ENCODE data around the gene TMEM14B.
"Not testable (repeated sequence)": the region's sequence is repeated elsewhere in the genome, so short reads cannot be mapped to it uniquely, and the experiment has no call there.

TMEM14B gene

DNA sequence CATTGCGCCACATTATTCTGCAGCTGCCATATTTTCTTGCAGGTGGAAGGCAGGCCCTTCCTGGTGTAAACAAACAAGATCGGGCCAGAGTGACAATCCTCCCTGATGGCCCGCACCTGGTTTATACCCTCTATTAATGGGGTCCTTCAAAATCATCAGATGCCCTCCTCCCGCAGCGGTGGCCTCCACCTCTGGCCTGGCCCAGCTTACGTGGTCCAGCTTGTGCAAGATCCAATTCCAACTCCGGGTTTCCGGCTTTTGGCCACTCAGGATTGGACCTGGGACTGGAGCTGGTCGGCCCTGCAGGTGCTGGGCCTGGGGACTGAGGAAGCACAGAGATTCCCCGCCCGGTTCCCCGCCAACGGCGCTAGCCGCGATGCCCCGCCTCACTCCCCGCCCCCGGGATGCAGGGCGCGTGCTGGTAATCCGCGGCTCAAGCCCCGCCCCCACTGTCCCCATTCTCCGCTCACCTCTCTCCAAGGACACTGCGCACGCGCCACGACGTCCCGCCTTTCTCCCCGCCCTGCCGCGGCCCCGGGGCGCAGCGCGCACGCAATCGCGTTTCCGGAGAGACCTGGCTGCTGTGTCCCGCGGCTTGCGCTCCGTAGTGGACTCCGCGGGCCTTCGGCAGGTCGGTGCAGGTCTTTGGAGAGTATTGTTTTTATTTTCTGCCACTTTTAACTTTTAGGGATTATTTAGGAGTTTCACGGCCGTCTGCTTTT is at the start of gene TMEM14B:
TMEM14B (plus strand) TSS at position 555 of the 722 bp plus-strand sequence. CDS start 1,441 bp downstream, outside the sequence.
- Mint-ChIP-seq H3K4me1 (ENCODE audit: low read depth) (peaks cover 34% of the 10 kb centered on the region), H3K36me3 (ENCODE audit: low read depth) (peaks cover 38% of the 10 kb centered on the region), H3K27ac (peak within 1 kb of the TSS; percentile 92), H3K27me3 (no peaks in the 10 kb centered on the region), H3K4me3 (peak within 1 kb of the TSS; percentile 87), H3K9me3 (no peaks in the 10 kb centered on the region)
- intact Hi-C loops (cut with micrococcal nuclease), result loop anchor here (1.0 kb wide), 2 partner anchors 24 to 53 kb away; partner anchors contain the start of genes C6orf52, PAK1IP1 and TMEM14C

- no peaks in the 10 kb centered on the region for H3K4me1 Mint-ChIP-seq (ENCODE audit: low read depth)
- no peaks in the 10 kb centered on the region for H3K27me3 Mint-ChIP-seq
- H3K27ac Mint-ChIP-seq, result no peak overlapping the region
- H3K36me3 Mint-ChIP-seq (ENCODE audit: low read depth), result peaks cover 12% of the 10 kb centered on the region
- peaks cover 16% of the 10 kb centered on the region for H3K9me3 Mint-ChIP-seq
- intact Hi-C loops (cut with micrococcal nuclease), result no loop called here
- H3K4me3 Mint-ChIP-seq, result no peak overlapping the region
Observed at GRCh38 chr6:10713962-10714361, 33.6 kb upstream of the TMEM14B start.

DNA sequence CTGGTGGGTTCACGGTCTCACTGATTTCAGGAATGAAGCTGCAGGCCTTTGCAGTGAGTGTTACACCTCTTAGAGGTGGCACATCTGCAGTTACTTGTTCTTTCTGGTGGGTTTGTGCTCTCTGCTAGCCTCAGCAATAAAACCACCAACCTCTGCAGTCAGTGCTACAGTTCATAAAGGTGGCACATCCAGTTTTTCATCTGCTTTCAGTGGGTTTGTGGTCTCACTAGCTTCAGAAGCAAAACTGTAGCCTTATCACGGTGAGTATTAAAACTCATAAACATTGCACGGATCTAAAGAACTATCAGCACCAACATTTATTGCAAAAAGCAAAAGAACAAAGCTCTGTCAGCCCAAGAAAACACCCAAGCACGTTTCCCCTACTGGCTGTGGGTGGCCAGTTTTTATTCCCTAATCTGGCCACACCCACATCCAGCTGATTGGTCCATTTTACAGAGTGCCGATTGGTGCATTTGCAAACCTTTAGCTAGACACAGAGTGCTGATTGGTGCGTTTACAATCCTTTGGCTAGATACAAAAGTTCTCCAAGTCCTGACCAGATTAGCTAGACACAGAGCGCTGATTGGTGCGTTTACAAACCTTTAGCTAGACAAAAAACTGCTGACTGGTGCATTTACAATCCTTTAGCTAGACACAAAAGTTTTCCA is 28.2 kb upstream of the TMEM14B start:
- Mint-ChIP-seq H3K9me3 (peaks cover 22% of the 10 kb centered on the region), H3K36me3 (ENCODE audit: low read depth) (peaks cover 18% of the 10 kb centered on the region), H3K27me3 (no peaks in the 10 kb centered on the region), H3K4me1 (ENCODE audit: low read depth) (peaks cover 22% of the 10 kb centered on the region), H3K27ac (peak overlapping the region; percentile 86), H3K4me3 (peak overlapping the region; percentile 81)
- intact Hi-C loops (cut with micrococcal nuclease), result no loop called here

DNA sequence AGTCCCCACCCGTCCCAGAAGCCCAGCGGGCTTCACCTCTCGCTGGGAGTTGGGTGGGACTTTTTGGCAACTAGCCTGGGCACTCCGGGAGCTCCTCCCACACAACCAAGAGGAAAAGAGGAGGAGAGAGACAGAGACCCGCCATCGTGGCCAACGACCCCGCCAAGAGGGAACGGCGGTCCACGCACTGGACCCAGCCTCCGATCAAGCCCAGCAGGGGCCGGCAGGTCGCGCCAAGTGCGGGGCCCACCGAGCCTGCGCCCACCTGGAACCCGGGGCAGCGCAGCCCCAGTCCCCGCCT is 27.7 kb upstream of the TMEM14B start:
- peaks cover 22% of the 10 kb centered on the region for H3K9me3 Mint-ChIP-seq
- intact Hi-C loops (cut with micrococcal nuclease), result no loop called here
- H3K4me3 Mint-ChIP-seq, result peak overlapping the region; percentile 81
- peaks cover 20% of the 10 kb centered on the region for H3K36me3 Mint-ChIP-seq (ENCODE audit: low read depth)
- H3K27me3 Mint-ChIP-seq, result no peaks in the 10 kb centered on the region
- peak overlapping the region; percentile 86 for H3K27ac Mint-ChIP-seq
- H3K4me1 Mint-ChIP-seq (ENCODE audit: low read depth), result peaks cover 26% of the 10 kb centered on the region

DNA sequence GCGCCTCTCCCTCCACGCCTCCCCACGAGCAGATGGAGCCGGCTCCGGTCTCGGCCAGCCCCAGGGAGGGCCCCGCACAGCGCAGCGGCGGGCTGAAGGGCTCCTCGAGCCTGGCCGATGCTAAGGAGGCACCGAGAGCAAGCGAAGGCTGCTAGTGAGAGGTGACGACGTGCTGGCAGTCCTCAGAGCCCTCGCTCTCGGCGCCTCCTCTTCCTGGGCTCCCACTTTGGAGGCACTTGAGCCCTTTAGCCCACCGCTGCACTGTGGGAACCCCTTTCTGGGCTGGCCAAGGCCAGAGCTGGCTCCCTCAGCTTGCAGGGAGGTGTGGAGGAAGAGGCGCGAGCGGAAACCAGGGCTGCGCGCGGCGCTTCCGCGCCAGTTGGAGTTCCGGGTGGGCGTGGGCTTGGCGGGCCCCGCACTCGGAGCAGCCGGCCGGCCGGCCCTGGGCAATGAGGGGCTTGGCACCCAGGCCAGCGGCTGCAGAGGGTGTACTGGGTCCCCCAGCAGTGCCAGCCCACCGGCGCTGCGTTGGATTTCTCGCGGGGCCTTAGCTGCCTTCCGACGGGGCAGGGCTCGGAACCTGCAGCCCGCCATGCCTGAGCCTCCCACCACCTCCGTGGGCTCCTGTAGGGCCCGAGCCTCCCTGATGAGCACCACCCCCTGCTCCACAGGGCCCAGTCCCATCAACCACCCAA is 27.2 kb upstream of the TMEM14B start:
- Mint-ChIP-seq H3K9me3 (peaks cover 22% of the 10 kb centered on the region), H3K4me1 (ENCODE audit: low read depth) (peaks cover 30% of the 10 kb centered on the region), H3K4me3 (peak overlapping the region; percentile 81), H3K27me3 (no peaks in the 10 kb centered on the region), H3K27ac (peak overlapping the region; percentile 86), H3K36me3 (ENCODE audit: low read depth) (peaks cover 25% of the 10 kb centered on the region)
- intact Hi-C loops (cut with micrococcal nuclease), result no loop called here

DNA sequence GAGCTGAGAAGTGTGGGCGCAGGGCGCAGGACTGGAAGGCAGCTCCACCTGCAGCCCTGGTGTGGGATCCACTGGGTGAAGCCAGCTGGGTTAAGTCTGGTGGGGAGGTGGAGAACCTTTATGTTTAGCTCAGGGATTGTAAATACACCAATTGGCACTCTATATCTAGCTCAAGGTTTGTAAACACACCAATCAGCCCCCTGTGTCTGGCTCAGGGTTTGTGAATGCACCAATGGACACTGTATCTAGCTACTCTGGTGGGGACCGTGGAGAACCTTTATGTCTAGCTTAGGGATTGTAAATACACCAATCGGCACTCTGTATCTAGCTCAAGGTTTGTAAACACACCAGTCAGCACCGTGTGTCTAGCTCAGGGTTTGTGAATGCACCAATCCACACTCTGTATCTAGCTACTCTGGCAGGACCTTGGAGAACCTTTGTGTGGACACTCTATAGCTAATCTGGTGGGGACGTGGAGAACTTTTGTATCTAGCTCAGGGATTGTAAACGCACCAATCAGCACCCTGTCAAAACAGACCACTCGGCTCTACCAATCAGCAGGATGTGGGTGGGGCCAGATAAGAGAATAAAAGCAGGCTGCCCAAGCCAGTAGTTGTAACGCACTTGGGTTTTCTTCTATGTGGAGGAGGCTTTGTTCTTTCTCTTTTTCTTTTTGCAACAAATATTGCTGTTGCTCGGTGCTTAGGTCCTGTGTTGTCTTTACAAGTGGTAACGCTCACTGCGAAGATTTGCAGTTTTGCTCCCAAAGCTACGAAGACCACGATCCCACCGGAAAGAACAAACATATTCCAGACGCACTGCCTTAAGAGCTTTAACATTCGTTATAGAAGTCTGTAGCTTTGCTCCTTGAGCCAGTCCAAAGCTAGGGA is 26.4 kb upstream of the TMEM14B start:
- peaks cover 31% of the 10 kb centered on the region for H3K36me3 Mint-ChIP-seq (ENCODE audit: low read depth)
- peaks cover 36% of the 10 kb centered on the region for H3K4me1 Mint-ChIP-seq (ENCODE audit: low read depth)
- peak overlapping the region; percentile 81 for H3K4me3 Mint-ChIP-seq
- H3K27ac Mint-ChIP-seq, result peak overlapping the region; percentile 97
- intact Hi-C loops (cut with micrococcal nuclease), result loop anchor here (1.0 kb wide), 1 partner anchor 27 kb away; the partner anchor contains the start of genes C6orf52 and PAK1IP1
- H3K27me3 Mint-ChIP-seq, result not testable (repeated sequence)
- H3K9me3 Mint-ChIP-seq, result peaks cover 22% of the 10 kb centered on the region

DNA sequence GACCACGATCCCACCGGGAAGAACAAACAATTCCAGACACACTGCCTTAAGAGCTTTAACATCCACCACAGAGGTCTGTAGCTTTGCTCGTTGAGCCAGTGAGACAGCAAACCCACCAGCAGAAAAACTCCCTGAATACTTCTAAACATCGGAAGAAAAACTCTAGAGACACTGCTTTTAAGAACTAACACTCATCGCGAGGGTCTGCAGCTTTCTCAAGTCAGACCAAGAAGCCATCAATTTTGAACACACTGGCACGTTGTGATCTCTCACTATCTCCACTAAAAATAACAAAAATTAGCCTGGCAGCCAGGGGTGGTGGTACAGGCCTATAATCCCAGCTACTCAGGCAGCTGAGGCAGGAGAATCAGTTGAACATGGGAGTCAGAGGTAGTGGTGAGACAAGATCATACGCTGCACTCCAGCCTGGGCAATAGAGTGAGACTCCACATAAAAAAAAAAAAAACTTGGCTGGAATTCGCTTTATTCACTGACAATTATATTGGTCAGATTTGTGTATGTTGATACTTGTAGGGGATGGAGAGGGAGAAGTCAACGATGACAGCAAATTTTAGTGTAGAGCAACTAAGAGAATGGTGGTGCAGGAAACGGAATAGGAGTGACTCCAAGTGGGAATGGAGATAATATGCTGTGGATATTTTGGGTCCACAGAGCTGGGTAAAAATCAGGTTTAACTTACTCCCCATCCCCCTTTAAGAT is 25.6 kb upstream of the TMEM14B start:
- H3K4me1 Mint-ChIP-seq (ENCODE audit: low read depth), result peaks cover 44% of the 10 kb centered on the region
- intact Hi-C loops (cut with micrococcal nuclease), result loop anchor here (1.0 kb wide), 1 partner anchor 28 kb away; the partner anchor contains the start of genes C6orf52 and PAK1IP1
- H3K9me3 Mint-ChIP-seq, result peaks cover 22% of the 10 kb centered on the region
- H3K27ac Mint-ChIP-seq, result peak overlapping the region; percentile 97
- peaks cover 31% of the 10 kb centered on the region for H3K36me3 Mint-ChIP-seq (ENCODE audit: low read depth)
- peak overlapping the region; percentile 93 for H3K4me3 Mint-ChIP-seq
- H3K27me3 Mint-ChIP-seq, result no peaks in the 10 kb centered on the region

DNA sequence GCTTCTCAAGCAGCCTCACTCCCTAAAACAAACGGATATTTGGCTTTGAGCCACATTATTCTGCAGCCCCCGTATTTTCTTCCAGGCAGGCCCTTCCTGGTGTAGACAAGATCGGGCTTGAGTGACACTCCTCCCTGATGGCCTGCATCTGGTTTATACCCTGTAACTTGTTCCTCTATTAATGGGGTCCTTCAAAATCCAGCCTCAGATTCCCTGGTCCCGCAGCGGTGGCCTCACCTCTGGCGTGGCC is 25.1 kb upstream of the TMEM14B start:
- intact Hi-C loops (cut with micrococcal nuclease), result no loop called here
- Mint-ChIP-seq H3K9me3 (peaks cover 21% of the 10 kb centered on the region), H3K4me1 (ENCODE audit: low read depth) (peaks cover 48% of the 10 kb centered on the region), H3K36me3 (ENCODE audit: low read depth) (peaks cover 34% of the 10 kb centered on the region), H3K4me3 (peak overlapping the region; percentile 93), H3K27ac (peak overlapping the region; percentile 97), H3K27me3 (no peaks in the 10 kb centered on the region)

DNA sequence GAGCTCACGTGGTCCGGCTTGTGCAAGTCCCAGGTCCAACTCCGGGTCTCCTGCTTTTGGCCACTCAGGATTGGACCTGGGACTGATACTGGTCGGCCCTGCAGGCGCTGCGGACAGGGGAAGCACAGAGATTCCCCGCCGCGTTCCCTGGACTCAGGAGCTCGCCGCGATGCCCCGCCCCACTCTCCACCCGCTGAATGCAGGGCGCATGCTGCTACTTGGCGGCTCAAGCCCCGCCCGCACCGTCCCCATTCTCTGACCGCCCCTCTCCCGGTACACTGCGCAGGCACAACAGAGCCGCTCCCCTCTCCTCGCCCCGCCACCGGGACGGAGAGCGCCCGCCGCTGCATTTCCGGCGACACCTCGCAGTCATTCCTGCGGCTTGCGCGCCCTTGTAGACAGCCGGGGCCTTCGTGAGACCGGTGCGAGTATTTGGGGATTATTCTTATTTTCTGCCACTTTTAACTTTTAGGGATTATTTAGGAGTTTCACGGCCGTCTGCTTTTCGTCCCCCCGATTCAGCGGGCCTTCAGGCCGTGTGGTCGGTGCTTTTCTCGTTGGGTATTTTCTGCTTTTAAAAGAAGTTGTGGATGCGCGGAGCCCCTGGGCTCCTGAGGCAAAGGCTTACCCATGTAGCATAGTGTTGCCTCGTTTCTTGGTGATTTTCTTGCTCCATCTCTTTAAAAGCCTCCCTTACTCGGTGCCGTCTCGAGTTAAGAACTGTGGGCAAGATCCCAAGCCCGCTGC is 24.6 kb upstream of the TMEM14B start, which contains the start of gene TMEM14C:
TMEM14C (plus strand) TSS at position 251 of the 747 bp plus-strand sequence. CDS start 1,544 bp downstream, outside the sequence.
- no peaks in the 10 kb centered on the region for H3K27me3 Mint-ChIP-seq
- H3K36me3 Mint-ChIP-seq (ENCODE audit: low read depth), result peaks cover 39% of the 10 kb centered on the region
- H3K27ac Mint-ChIP-seq, result peak within 1 kb of the TSS; percentile 97
- intact Hi-C loops (cut with micrococcal nuclease), result loop anchor here (1.0 kb wide), 1 partner anchor 24 kb away; the partner anchor contains the start of gene TMEM14B
- H3K4me3 Mint-ChIP-seq, result peak within 1 kb of the TSS; percentile 93
- H3K9me3 Mint-ChIP-seq, result peaks cover 16% of the 10 kb centered on the region
- peaks cover 53% of the 10 kb centered on the region for H3K4me1 Mint-ChIP-seq (ENCODE audit: low read depth)

DNA sequence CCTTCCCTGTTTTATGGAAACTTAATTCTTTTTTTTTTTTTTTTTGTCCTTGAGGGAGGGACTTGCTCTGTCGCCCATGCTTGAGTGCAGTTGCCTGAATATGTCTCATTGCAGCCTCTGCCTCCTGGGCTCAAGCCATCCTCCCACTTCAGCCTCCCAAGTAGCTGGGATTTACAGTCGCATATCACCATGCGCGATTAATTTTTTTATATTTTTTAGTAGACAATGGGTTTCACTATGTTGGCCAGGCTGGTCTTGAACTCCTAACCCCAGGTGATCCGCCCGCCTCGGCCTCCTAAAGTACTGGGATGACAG is 24.1 kb upstream of the TMEM14B start:
- no peaks in the 10 kb centered on the region for H3K27me3 Mint-ChIP-seq
- H3K27ac Mint-ChIP-seq, result peak overlapping the region; percentile 97
- intact Hi-C loops (cut with micrococcal nuclease), result loop anchor here (1.0 kb wide), 1 partner anchor 24 kb away; the partner anchor contains the start of gene TMEM14B
- H3K9me3 Mint-ChIP-seq, result peaks cover 10% of the 10 kb centered on the region
- peak overlapping the region; percentile 93 for H3K4me3 Mint-ChIP-seq
- H3K4me1 Mint-ChIP-seq (ENCODE audit: low read depth), result peaks cover 58% of the 10 kb centered on the region
- peaks cover 44% of the 10 kb centered on the region for H3K36me3 Mint-ChIP-seq (ENCODE audit: low read depth)

DNA sequence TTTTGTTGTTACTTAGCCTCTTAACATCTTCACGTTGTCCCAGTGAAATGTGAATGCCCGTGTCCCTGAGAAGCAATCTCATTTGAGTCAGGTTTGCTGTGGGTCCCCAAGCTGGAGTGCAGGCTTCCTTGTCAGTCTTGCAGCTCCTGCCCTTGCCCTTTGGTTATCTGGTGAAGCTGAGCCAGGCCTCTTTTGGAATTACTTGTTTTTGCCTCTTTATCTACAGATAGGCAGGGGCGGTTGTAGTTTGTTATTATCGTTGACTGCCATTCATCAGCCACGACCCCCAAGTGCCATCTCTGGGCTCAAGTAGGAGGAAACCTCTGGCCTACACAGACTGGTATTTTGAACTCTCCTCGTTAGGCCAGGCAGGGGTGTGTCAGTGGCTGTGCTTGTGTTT is 22.6 kb upstream of the TMEM14B start:
- H3K4me1 Mint-ChIP-seq (ENCODE audit: low read depth), result peaks cover 65% of the 10 kb centered on the region
- intact Hi-C loops (cut with micrococcal nuclease), result no loop called here
- no peak overlapping the region for H3K27ac Mint-ChIP-seq
- no peak overlapping the region for H3K4me3 Mint-ChIP-seq
- H3K27me3 Mint-ChIP-seq, result no peaks in the 10 kb centered on the region
- H3K36me3 Mint-ChIP-seq (ENCODE audit: low read depth), result peaks cover 57% of the 10 kb centered on the region
- H3K9me3 Mint-ChIP-seq, result no peaks in the 10 kb centered on the region

- Mint-ChIP-seq H3K27me3 (no peaks in the 10 kb centered on the region), H3K4me1 (ENCODE audit: low read depth) (peaks cover 71% of the 10 kb centered on the region), H3K4me3 (no peak overlapping the region), H3K9me3 (no peaks in the 10 kb centered on the region), H3K27ac (no peak overlapping the region), H3K36me3 (ENCODE audit: low read depth) (peaks cover 59% of the 10 kb centered on the region)
- intact Hi-C loops (cut with micrococcal nuclease), result no loop called here
Observed at GRCh38 chr6:10725716-10726115, 21.9 kb upstream of the TMEM14B start.
